ENCODE data around the gene MLX.
A peak's percentile ranks its signal among the peaks of the same experiment; 100 is the strongest.

Gene MLX

GRCh38 chr17:42565523-42566214 is 1.2 kb upstream of the MLX start:
- no peak for TF ChIP-seq MYC (IDR thresholded peaks at IDR 0.05; ENCODE audit: low read depth, low read length)
- TF ChIP-seq POLR2A (IDR thresholded peaks at IDR 0.05; ENCODE audit: extremely low read depth, insufficient read length) = no peak
- no peak for TF ChIP-seq MAX (IDR thresholded peaks at IDR 0.05; ENCODE audit: low read depth, low read length)
- TF ChIP-seq, protein P1, sequence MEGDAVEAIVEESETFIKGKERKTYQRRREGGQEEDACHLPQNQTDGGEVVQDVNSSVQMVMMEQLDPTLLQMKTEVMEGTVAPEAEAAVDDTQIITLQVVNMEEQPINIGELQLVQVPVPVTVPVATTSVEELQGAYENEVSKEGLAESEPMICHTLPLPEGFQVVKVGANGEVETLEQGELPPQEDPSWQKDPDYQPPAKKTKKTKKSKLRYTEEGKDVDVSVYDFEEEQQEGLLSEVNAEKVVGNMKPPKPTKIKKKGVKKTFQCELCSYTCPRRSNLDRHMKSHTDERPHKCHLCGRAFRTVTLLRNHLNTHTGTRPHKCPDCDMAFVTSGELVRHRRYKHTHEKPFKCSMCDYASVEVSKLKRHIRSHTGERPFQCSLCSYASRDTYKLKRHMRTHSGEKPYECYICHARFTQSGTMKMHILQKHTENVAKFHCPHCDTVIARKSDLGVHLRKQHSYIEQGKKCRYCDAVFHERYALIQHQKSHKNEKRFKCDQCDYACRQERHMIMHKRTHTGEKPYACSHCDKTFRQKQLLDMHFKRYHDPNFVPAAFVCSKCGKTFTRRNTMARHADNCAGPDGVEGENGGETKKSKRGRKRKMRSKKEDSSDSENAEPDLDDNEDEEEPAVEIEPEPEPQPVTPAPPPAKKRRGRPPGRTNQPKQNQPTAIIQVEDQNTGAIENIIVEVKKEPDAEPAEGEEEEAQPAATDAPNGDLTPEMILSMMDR (IDR thresholded peaks at IDR 0.05; ENCODE audit: low read depth, low read length) = no peak

DNA sequence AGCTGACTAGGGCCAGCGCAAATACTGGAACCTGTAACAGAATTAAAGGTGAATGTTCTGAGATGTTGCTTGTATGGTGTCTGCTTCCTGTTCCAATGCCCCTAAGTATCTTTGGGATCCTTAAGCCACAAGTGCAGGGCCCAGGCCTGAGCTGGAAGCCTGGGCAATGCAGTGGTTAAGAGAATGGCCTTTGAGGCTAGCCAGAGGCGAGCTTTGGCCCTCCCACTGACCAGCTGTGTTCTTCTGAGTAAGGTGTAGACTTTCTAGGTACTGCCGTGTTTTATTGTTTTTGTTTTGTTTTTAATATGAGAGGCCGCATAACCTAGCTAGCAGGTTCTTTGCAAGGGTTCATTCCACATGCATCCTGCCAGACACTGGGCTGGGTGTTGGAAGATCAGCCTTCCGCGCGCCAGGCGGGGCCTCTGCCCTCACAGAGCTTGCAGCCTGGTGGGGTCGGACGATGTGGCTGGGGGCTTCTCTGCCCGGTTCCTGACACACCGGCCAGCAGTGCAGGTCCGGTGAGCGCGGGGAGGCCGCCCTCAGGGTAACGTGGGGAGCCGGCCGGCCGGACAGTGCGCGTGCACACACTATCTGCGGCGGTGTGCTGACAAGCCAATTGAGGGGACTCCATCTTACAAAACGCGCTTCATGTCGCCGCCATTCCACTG is 551 bp upstream of the MLX start:
- H3K4me3 ChIP-seq (ENCODE audit: low read depth, low read length) = peak overlapping the region; percentile 25
- TF ChIP-seq POLR2A (IDR thresholded peaks at IDR 0.05; ENCODE audit: extremely low read depth, insufficient read length) = no peak
- DNase-seq (ENCODE audit: low read depth) = no peak

More at GRCh38 chr17:42565523-42566214, 1.2 kb upstream of the MLX start:
- H3K4me3 ChIP-seq (ENCODE audit: low read depth, low read length) = no peak overlapping the region
- DNase-seq (ENCODE audit: low read depth) = no peak

DNA sequence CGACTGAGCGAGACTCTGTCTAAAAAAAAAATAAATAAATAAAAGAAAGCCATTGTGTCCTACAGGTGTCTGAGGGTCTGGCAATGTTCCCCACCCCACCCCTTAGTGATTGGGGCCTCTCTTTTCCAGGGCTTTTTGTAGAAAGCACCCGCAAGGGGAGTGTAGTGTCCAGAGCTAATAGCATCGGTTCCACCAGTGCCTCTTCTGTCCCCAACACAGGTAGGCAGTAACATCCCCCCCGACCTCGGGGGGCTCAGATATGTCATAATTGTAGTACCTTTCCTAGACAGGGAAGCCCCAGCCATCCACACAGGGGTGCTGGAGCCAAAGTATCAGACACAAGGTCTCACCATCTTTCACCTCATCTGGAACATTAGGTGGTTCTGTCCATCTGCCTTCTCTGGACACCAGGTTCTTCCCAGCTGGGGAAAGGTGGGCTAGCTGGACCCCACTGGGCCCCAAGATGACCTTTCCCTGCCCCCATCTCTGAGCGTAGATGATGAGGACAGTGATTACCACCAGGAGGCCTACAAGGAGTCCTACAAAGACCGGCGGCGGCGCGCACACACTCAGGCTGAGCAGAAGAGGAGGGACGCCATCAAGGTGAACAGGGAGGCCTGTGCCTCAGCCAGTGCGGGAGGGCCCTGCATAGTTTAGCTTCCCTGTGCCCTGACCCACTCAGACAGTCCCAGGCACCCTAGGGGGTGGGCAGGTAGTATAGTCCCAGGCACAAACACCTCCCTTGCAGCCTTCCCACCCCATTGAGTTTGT is 1.6 kb downstream of the MLX start:
- peak overlapping the region; percentile 49 for H3K4me3 ChIP-seq (ENCODE audit: low read depth, low read length)
- TF ChIP-seq, protein P1 (IDR thresholded peaks at IDR 0.05; ENCODE audit: low read depth, low read length) = no peak
- TF ChIP-seq MAX (IDR thresholded peaks at IDR 0.05; ENCODE audit: low read depth, low read length) = no peak
- TF ChIP-seq POLR2A (IDR thresholded peaks at IDR 0.05; ENCODE audit: extremely low read depth, insufficient read length) = no peak
- TF ChIP-seq MYC (IDR thresholded peaks at IDR 0.05; ENCODE audit: low read depth, low read length) = no peak
- DNase-seq (ENCODE audit: low read depth) = no peak

DNA sequence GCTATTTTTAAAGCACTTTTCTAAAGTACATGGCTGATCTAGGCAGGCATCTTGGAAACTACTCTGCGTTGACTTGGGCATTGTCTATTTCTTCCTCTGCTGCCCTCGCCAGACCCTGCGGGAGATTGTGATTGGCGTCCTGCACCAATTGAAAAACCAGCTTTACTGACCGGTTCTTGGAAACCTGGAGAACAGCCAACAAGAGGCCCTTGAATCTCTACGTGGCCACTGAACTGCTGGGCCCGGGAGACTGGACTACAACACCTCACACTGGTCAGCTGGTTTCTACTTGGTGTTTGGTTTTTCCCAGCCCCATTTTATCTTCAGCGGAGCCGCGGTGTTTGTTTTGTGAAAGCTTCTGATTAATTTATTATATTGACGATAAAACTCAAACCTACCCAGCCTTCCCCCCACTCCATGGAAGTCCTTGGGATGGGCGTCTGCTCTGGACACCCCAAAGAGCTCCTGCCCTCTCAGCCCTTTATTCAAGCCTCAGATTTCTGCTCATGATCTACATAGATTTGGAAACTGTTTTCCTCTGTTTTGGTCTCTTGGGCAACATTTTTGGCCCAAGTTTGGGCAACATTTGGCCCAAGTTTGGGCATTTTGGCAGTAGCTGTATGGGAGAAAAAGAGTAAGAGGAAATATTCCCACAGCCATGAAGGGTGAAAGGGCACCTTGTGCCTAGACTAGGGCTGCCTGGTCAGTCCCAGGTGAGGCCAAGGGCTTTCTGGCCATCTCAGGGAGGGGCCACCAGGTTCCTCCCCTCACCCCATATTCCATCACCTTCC is 4.7 kb downstream of the MLX start:
- no peak overlapping the region for H3K4me3 ChIP-seq (ENCODE audit: low read depth, low read length)
- TF ChIP-seq MAX (IDR thresholded peaks at IDR 0.05; ENCODE audit: low read depth, low read length) (no peak), MYC (IDR thresholded peaks at IDR 0.05; ENCODE audit: low read depth, low read length) (no peak), POLR2A (IDR thresholded peaks at IDR 0.05; ENCODE audit: extremely low read depth, insufficient read length) (no peak)
- TF ChIP-seq, protein P1 (IDR thresholded peaks at IDR 0.05; ENCODE audit: low read depth, low read length) = no peak
- no peak for DNase-seq (ENCODE audit: low read depth)

DNA sequence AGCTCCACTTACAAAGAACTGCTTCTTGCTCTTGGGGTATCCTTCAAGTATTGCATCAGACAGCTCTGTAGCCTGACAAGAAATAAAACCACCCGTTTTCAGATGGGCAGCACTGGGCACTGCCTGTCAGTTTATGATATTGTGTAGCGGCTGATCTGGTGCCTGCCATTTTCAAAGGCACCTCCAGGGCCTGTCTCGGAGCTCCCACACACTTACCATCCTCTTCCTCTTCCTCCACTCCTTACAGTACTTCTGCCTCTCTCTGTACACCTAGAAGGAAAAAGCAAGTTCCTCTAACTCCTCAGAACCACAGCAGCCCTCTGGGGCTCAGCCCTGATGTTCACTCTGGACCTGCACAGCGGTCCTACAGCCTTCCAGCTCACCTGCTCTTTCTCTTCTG is 6.2 kb downstream of the MLX start:
- TF ChIP-seq POLR2A (IDR thresholded peaks at IDR 0.05; ENCODE audit: extremely low read depth, insufficient read length) (no peak), MYC (IDR thresholded peaks at IDR 0.05; ENCODE audit: low read depth, low read length) (no peak), MAX (IDR thresholded peaks at IDR 0.05; ENCODE audit: low read depth, low read length) (no peak)
- TF ChIP-seq, protein P1 (IDR thresholded peaks at IDR 0.05; ENCODE audit: low read depth, low read length) = no peak
- DNase-seq (ENCODE audit: low read depth) = peak; percentile 27
- H3K4me3 ChIP-seq (ENCODE audit: low read depth, low read length) = no peak overlapping the region

Measured in NB4 (cell line).